WTC11 (cell line): ENCODE results near the gene FHOD1.

Experiments
- CTCF ChIP-seq: fragments of 200-600 bp; IDR thresholded peaks from 2 replicates; pipeline ENCODE4 v1.8.0; 2022; ENCODE audit warnings: antibody characterized with exemption
- MLX ChIP-seq: sonication (generic); formaldehyde crosslinking; IDR thresholded peaks from 2 replicates; pipeline ENCODE4 v1.8.1; 2023; ENCODE audit warnings: mild to moderate bottlenecking, missing genetic modification reagents, moderate library complexity
- MXD4 ChIP-seq: fragments of 250-450 bp; sonication (Bioruptor Pico); IDR thresholded peaks from 2 replicates; pipeline ENCODE4 v1.8.0; 2021; ENCODE audit warnings: mild to moderate bottlenecking, moderate library complexity, borderline replicate concordance
- ZBTB21 ChIP-seq: sonication (generic); formaldehyde crosslinking; IDR thresholded peaks from 2 replicates; pipeline ENCODE4 v1.8.1; 2023; ENCODE audit warnings: mild to moderate bottlenecking, missing genetic modification reagents, borderline replicate concordance

GRCh38 chr16:67250045-67250327 is 2.7 kb upstream of the FHOD1 start:
- TF ChIP-seq MXD4 (CRISPR knock-in tag) (no peak), CTCF (no peak), MLX (no peak), ZBTB21 (no peak)
